ENCODE measurements around the gene DUS1L.

DNA sequence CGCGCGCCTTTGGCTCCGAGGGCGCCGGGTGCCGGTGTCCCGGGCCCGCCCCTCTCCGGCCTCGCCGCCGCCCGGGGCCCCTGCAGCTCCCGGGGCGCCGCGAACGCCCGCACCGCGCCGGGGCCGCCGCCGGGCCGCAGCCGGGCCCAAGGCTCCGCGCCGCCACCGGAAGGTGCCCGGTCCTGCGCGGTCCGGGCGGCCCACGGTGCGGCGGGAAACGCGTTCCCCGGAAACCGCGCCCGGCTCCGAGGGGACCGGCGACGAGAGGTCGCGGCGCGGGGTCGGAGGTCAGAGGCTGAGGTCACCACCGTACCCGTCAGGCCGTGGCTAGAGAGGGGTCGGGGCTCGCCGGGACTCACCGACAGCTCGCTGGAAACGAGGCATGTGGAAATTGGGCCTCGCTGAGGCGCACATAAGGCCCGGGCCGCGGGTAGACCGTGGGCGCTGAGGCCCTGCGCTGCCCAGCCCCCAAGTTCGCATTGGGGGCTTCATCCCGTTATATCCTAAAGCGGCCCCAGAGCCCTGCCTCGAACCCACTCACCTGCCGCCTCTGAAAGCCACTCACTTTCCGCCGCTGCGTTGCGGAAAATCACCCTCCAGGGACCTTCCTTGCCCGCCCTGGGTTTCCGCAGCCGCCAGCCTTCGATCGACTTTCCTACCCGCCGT is at the start of gene DUS1L:
- TF ChIP-seq, protein P1, sequence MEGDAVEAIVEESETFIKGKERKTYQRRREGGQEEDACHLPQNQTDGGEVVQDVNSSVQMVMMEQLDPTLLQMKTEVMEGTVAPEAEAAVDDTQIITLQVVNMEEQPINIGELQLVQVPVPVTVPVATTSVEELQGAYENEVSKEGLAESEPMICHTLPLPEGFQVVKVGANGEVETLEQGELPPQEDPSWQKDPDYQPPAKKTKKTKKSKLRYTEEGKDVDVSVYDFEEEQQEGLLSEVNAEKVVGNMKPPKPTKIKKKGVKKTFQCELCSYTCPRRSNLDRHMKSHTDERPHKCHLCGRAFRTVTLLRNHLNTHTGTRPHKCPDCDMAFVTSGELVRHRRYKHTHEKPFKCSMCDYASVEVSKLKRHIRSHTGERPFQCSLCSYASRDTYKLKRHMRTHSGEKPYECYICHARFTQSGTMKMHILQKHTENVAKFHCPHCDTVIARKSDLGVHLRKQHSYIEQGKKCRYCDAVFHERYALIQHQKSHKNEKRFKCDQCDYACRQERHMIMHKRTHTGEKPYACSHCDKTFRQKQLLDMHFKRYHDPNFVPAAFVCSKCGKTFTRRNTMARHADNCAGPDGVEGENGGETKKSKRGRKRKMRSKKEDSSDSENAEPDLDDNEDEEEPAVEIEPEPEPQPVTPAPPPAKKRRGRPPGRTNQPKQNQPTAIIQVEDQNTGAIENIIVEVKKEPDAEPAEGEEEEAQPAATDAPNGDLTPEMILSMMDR (IDR thresholded peaks at IDR 0.05; ENCODE audit: borderline replicate concordance, extremely low read depth, low read length, poor library complexity, severe bottlenecking) = no peak
- no peak for TF ChIP-seq EZH2 (IDR thresholded peaks at IDR 0.05; ENCODE audit: borderline replicate concordance, low read depth, low read length, severe bottlenecking)

Measured in DND-41 (cell line).